Hippocampal formation (tissue), 2 donors: ENCODE measurements around the gene GPR21.

ENCODE experiments used
- DNase-seq, 2 donors: peaks; one replicate each; lab custom pipeline; 2025; lab: John Stamatoyannopoulos, UW

Gene GPR21

DNA sequence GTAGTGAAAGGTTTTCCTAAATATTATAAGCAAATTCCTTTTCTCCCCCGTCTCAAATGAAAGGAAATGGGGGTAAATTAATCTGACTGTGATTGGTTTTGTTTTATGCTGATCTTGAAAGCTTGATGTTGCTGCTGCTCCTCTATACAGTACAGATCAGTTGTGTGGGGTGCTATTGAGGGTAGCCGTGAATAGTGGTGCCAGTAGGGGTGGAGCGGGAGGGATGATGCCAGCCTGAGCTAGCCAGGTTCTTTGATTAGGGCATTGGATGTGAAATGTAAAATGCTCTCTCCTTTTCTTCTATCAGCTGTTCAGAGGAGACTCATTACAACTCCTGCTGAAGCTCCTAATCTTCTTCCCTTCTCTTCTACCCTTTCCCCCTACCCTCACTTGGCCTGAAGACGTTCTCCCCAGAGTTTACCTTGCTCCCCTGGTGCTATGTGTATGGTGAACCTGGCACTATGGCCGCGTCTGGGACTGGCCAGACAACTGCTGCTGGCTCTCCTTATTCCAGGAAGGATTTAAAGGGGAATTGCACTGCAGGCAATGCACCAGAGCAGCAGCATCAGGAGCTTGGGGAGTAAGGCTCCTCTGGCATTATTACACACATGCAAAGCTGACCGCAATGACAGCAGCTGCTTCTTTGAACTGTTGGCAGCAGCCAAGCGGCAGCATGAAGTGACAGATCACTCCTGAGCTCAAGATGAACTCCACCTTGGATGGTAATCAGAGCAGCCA is 566 bp downstream of the GPR21 start:
- DNase-seq, result peak in 1 of 2 donors; percentile 30

DNA sequence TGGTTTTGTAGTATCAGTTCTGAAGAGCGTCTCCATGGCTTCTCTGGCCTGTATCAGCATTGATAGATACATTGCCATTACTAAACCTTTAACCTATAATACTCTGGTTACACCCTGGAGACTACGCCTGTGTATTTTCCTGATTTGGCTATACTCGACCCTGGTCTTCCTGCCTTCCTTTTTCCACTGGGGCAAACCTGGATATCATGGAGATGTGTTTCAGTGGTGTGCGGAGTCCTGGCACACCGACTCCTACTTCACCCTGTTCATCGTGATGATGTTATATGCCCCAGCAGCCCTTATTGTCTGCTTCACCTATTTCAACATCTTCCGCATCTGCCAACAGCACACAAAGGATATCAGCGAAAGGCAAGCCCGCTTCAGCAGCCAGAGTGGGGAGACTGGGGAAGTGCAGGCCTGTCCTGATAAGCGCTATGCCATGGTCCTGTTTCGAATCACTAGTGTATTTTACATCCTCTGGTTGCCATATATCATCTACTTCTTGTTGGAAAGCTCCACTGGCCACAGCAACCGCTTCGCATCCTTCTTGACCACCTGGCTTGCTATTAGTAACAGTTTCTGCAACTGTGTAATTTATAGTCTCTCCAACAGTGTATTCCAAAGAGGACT is 1.5 kb downstream of the GPR21 start:
- DNase-seq, result no peak

DNA sequence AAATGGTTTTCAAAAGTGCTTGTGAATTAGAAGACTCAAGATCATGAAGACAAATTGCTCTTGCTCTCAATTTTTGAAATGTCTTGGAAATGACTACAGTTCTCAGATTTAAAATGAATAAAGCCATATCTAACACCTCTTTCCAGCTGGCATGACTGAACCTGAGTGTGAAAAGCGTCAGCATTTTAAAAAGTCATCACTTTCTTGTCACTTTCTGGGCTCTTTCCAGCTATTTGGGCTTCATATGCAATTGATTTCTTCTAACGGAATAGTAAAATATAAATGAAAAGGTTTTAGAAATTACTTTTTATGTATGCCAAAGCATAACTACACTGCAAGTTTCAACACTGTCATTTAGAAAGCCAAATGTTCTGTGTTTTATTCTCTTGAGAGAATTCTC is 2.3 kb downstream of the GPR21 start:
- DNase-seq, result no peak

DNA sequence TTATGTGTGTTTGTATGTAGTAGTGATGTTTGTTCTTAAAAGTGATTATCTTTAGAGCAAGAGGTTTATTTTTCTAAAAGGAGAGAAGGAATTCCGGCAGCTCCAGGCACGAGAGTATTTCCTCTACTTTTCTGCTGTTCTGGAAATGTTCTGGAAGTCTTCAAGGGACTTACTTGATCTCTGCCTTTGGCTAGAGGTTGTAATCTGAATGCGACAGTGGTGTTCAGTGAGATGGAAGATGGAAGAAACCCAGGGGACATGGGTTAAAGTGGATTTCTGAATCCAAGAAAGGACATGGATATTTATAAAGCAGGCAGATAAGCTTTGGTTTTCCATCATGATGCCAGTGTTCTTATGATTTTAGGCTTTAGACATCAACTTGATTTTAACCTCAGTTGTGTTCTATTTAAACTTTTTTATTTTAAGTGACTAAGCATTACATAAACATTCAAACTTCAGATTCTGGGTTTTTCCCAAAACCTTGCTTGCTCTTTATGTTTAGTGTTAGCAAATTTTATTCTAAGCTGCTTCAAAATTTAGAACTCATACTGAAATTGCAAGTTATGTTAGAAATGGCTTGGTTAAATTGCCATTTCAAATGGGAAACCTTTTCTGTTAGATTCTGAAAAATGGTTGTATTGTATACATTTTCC is 3.6 kb downstream of the GPR21 start:
- DNase-seq, result no peak

DNA sequence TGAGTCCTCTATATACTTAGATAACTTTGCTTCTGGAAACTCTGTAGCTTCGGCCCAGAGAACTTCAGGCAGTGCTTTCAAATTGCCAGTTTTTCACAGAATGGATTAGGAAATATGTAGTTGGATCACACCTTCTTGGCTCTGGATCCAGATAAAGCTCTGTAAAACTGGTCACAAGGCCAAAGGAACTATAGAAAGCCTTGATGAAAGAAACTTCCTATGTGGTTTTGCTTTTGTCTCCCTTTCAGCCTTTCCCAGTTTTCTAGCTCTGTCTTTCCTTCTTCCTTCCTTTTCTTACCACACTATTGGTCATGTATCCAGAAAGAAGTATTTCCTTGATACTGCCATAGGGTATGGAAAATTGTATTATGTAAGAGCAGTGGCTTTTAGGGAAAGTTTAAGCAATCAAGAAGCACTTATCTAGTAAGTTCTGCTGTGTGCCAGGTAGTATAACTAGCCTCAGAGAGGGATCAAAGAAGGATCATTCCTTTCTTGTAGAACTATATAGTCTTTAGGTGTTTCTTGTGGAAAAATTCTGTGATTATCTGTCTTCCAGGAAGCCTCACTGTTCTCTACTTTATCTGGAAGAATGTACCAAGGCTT is 6.3 kb downstream of the GPR21 start:
- DNase-seq, result no peak

DNA sequence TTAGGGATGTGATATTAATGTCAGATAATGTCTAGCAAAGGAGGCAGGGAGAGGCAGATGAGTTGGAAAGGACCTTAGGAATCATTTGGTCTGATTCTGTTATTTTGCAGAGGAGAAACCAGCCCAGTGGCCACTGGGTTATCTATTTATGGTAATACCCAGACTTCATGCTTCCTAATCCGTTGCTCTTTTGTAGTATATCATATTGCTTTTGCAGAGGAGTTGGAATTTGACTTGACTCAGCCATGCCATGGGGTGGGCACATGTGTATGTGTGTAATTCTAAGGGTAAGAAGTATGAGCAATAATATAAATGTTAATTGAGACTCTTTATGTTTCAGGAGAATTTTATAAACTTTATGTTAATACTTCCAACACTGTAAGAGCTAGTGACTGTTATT is 7.3 kb downstream of the GPR21 start:
- DNase-seq, result no peak

GRCh38 chr9:123041489-123041888 is 8.0 kb downstream of the GPR21 start:
- DNase-seq, result no peak

DNA sequence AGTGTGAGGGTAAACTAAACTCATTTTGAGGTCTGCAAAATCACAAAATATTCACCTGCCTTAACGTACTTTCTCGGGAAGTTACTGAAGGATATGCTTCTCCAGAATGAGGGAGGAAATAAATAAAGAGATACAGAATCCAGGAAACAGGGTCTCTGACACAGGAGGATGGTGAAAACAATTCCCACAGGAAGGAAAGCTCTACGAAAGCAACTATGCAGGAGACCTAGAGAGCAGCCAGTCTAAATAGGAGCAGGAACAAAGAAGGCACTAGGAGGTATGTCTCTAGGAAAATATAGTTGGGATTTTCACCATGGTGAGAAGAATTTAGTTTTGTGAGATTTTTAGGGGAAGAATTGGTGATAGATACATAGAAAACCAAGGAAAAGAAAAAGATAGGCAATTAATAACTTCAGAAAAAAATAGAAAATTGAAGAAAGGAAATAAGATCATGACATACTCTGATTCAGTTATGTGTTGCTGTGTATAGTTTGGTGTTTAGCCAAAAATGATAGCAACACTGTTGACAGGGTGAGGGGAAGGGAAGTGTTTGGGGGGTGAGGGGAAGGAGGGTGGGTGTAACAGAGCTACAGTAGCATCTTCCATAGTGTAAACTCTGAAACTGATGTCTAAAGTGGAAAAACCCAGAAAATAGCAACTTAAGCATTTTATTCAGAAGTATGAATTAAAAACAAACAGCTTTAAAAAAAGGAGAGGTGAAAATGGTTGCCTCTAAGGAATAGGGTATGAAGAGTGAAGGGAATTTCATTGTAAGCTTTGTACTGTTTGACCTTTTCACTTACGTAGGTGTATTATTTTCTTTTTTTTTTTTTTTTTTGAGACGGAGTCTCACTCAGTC is 9.8 kb downstream of the GPR21 start:
- no peak for DNase-seq

DNA sequence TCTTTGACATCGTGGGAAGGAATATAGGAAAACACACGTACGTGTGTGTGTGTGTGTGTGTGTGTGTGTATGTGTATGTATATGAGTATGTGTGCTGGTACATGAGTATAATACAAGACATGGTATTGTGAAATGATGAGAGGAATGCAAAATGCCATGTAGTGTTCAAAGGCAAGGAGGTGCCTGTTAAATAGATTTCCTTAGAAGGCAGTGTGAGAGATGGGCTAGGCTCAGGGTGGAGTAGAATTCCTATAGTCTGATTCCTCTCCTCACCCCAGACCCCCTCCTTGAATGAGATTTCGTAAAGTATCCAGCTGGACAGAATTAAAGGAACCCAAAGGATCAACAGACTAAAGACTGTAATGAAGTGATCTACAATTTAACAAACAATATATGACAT is 11.1 kb downstream of the GPR21 start:
- DNase-seq, result no peak

- no peak for DNase-seq
Measured at GRCh38 chr9:123046406-123047195, 13.1 kb downstream of the GPR21 start.

GRCh38 chr9:123048748-123049147 is 15.3 kb downstream of the GPR21 start:
- no peak for DNase-seq

GRCh38 chr9:123049589-123050222 is 16.2 kb downstream of the GPR21 start:
- no peak for DNase-seq

DNA sequence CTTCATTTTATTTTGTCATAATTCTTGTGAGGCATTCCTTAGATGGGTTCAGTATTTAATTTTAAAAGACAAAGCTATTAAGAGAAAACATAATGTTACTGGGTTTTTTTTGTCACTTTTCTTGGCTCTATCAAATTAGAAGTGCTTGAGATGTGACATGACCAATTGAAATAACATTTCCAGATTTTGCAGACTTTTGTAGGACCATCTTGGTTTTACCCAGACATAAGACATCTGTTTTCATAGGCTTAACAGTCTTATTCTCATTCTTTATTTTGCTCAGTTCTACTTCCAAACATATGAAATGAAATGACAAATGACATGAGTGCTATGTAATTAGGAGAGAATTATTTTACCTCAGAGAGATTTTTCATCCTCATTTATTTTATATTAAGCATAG is 19.6 kb downstream of the GPR21 start:
- no peak for DNase-seq

- no peak for DNase-seq
Measured at GRCh38 chr9:123053711-123054110, 20.2 kb downstream of the GPR21 start.

DNA sequence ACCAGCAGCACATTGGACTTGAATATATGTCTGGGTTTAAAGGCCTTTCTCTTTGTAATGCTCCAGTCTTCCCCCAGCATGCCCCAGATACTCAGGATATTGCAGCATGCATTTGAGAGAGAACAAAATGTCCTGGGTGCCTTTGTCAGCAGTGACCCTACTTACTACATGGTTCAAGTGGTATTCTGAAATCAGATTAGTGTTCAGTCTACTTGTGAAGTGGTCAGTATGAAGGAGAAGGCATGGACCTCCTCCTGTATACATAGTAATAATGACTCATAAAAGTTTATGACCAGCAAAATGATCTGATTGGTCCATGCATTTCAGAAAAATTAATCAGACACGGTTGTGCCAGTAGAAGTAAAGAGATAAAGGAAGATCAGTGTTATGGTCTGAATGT is 25.4 kb downstream of the GPR21 start:
- DNase-seq, result no peak

GRCh38 chr9:123059472-123060220 is 26.2 kb downstream of the GPR21 start:
- DNase-seq, result no peak

- DNase-seq, result no peak
Measured at GRCh38 chr9:123061216-123061615, 27.7 kb downstream of the GPR21 start.

- DNase-seq, result no peak
Measured at GRCh38 chr9:123062351-123063176, 29.1 kb downstream of the GPR21 start.

DNA sequence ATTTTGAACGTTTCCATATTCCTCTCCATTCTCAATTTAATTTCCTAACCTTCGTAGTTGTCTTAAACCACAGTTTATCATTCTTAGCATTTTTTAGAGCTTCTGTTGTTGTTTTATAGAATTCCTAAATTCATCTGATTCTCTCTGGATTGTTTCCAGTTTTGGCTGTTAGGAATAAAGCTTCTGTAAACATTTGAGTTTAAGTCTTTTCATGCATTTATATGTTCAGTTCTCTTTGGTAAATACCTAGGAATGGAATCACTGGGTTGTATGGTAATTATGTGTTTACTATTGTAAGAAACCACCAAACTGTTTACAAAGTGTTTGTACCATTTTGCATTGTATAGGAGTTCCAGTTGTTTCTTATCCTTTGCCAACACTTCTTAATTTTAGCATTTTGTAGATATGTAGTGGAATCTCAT is 29.7 kb downstream of the GPR21 start:
- no peak for DNase-seq
